H7 (cell line): ENCODE measurements around the gene FNDC3B. TPM values are rescaled to one million over a fixed set of nuclear protein-coding genes. Genes with fewer than 3 reads are reported as not detected.

Experiments used
- DNase-seq: peaks from one replicate; pipeline ENCODE4 v3.0.0; 2012
- H3K27me3 ChIP-seq: 2 replicates; pipeline ENCODE4 v1.6.0; 2011; ENCODE audit warnings: mild to moderate bottlenecking, low read length; ENCODE audit not compliant: control insufficient read depth, insufficient read depth
- H3K36me3 ChIP-seq: replicated peaks from 2 replicates; pipeline ENCODE4 v1.5.1; 2011; ENCODE audit warnings: low read length; ENCODE audit not compliant: control insufficient read depth, insufficient read depth
- H3K4me3 ChIP-seq: 2 replicates; pipeline ENCODE4 v1.5.1; 2011; ENCODE audit warnings: low read depth, mild to moderate bottlenecking, control low read depth, low read length, moderate library complexity; ENCODE audit not compliant: insufficient read depth
- total RNA-seq: library from RNA; depleted of rRNA; stranded (reverse); fragments of >200 nt; shearing (Covaris generic); gene quantifications from 2 replicates; pipeline ENCODE4 v1.2.3, GENCODE V29; 2014

FNDC3B gene
- total RNA-seq, 1 experiment from 2014 or later, result 24.2 TPM

DNA sequence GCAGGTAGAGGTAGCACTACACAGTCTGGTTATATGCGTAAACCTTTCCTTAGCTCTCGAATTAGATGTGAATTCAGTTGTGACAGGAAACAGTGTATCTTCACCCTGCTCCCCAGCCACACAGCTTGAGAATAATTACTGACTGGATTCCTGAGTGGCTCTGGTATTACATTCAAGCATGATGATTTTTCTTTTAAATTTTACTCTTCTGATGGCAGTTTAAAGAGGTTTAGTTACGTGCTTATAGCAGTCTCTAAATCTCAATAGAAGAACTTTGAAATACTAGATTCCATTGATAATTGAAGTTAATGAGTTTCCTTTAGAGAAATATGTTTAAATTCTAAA is 98.8 kb downstream of the FNDC3B start:
- no peak overlapping the region for H3K4me3 ChIP-seq
- H3K27me3 ChIP-seq, result no peaks in the 10 kb centered on the region
- H3K36me3 ChIP-seq, result no peaks in the 10 kb centered on the region
- no peak for DNase-seq

DNA sequence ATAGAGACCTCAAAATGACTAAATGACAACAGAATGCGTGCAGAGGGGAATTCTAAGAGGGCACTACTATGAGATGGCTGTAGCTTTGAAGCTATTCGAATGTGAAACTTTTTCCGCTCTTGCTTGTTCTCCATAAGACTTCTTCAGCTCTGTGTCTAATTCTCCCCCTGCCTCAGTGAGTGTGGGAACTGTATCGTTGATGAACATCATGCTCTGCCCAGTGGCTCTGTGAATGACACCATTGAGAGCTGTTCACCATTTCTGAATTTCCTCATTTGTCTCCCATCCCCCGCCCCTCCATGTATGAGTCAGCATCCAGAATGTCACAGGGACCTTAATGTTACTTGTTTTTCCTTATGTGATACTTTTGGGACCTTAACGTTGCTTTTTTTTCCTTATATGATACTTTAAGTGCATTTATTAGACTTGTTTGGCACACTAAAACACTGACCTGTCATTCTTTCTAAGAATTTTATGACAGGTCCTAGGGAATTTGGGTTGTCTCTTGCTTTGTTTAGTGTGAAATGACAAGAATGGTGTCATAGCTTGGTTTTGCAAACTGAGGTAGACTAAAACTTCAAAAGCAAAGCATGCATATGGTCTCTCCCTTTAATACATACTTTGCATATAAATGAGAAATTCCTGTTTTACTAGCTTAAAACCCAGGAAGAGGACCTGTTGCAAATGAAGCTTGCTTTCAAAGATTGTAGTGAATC is 99.6 kb downstream of the FNDC3B start:
- Histone ChIP-seq H3K4me3 (no peak overlapping the region), H3K36me3 (no peaks in the 10 kb centered on the region), H3K27me3 (no peaks in the 10 kb centered on the region)
- DNase-seq, result no peak

GRCh38 chr3:172139528-172140276 is 100.3 kb downstream of the FNDC3B start:
- Histone ChIP-seq H3K27me3 (no peaks in the 10 kb centered on the region), H3K36me3 (no peaks in the 10 kb centered on the region), H3K4me3 (no peak overlapping the region)
- no peak for DNase-seq

- H3K27me3 ChIP-seq, result no peaks in the 10 kb centered on the region
- H3K36me3 ChIP-seq, result no peaks in the 10 kb centered on the region
- DNase-seq, result no peak
- no peak overlapping the region for H3K4me3 ChIP-seq
These were observed 101.4 kb downstream of the FNDC3B start for GRCh38 chr3:172140499-172141391.

DNA sequence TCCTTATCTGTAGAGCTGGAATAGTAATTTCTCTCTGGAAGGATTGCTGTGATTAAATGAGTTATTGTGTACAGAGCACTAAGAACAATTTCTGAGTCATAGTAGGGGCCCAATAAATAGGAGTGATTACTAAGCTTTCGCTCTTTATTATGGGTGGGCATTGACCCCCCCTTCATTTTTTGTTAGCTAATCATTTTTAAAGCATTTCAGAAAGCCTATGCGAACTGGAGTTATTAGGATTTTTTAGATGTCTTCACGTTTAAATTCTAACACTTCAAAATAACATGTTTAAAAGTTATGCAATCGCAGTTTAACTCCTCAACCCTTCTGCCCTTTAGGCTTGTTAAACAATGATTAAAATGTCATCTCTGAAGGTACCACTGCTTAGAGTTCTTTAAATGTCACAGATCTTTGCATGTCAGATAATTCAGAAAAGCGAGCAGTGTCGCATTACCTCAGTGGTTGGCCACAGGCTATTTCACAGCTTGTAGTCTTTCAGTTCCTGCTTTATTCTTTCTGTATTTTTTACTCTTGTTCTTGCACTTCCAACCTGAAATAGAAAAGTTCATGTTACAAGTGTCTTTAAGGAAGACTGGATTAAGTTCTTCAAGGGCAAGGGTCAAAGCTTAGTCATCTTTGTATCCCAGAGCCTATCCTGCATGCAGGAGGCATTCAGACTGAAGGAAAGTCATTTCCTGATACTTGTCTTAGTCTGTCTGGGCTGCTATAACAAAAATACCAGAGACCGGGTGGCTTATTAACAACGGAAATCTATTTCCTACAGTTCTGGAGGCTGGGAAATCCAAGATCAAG is 102.9 kb downstream of the FNDC3B start:
- DNase-seq, result no peak
- no peak overlapping the region for H3K4me3 ChIP-seq
- H3K36me3 ChIP-seq, result no peaks in the 10 kb centered on the region
- H3K27me3 ChIP-seq, result no peaks in the 10 kb centered on the region

DNA sequence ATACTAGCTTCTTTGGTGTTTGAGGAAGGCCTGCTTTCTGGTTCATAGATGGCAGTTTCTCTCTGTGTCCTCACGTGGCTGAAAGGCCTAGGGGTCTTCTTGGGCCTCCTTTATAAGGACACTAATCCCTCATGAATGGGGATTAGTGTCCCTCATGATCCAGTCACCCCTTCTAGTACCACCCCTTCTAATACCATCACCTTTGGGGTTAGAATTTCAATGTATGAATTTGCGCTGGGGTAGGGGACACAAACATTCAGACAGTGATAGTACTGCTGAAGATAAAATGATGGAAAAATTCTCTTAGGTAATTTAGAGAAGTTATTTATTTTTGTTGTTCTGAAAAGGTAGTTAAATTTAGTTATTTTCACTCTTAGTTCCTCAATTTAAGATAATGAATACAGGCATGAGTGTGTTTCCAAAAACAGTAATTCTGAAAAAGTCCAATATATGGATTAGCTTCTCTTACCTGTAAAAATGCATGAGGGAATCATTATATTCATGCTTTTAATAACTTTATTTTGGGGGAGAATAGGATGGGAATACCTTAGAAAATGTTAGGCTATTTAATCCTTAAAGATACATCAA is 103.6 kb downstream of the FNDC3B start:
- DNase-seq, result no peak
- Histone ChIP-seq H3K36me3 (no peaks in the 10 kb centered on the region), H3K4me3 (no peak overlapping the region), H3K27me3 (no peaks in the 10 kb centered on the region)

GRCh38 chr3:172143739-172144497 is 104.5 kb downstream of the FNDC3B start:
- DNase-seq, result no peak
- Histone ChIP-seq H3K27me3 (no peaks in the 10 kb centered on the region), H3K4me3 (no peak overlapping the region), H3K36me3 (no peaks in the 10 kb centered on the region)

GRCh38 chr3:172144601-172145000 is 105.2 kb downstream of the FNDC3B start:
- DNase-seq, result no peak
- Histone ChIP-seq H3K4me3 (no peak overlapping the region), H3K27me3 (no peaks in the 10 kb centered on the region), H3K36me3 (no peaks in the 10 kb centered on the region)

- DNase-seq, result no peak
- Histone ChIP-seq H3K27me3 (no peaks in the 10 kb centered on the region), H3K36me3 (no peaks in the 10 kb centered on the region), H3K4me3 (no peak overlapping the region)
These were observed 105.8 kb downstream of the FNDC3B start for GRCh38 chr3:172145031-172145686.

DNA sequence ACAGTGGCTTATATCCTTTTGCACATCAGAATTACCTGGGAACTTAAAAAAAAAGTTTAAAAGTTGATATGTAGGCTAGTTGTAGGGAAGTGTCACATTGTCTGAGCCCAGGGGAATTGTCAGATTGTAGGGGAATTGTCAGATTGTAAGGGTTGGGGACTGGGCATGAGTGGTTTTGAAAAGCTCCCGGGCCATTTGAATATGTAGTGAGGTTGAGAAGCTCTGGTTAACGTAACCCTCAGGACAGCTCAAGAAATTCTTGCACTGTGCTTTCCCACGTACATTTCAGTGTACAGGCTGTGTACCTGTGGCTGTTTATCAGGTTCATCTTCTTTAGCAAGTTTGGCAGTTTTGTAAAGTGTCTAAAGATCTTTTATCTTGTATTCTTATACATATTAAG is 107.0 kb downstream of the FNDC3B start:
- no peak overlapping the region for H3K4me3 ChIP-seq
- no peak for DNase-seq
- no peaks in the 10 kb centered on the region for H3K36me3 ChIP-seq
- H3K27me3 ChIP-seq, result no peaks in the 10 kb centered on the region

- Histone ChIP-seq H3K4me3 (no peak overlapping the region), H3K27me3 (no peaks in the 10 kb centered on the region), H3K36me3 (no peaks in the 10 kb centered on the region)
- DNase-seq, result no peak
These were observed 107.9 kb downstream of the FNDC3B start for GRCh38 chr3:172147113-172147818.

- Histone ChIP-seq H3K4me3 (no peak overlapping the region), H3K27me3 (no peaks in the 10 kb centered on the region), H3K36me3 (no peaks in the 10 kb centered on the region)
- no peak for DNase-seq
These were observed 108.9 kb downstream of the FNDC3B start for GRCh38 chr3:172148241-172148640.
